ENCODE measurements around the gene SHISA8. TPM values are rescaled to one million over a fixed set of nuclear protein-coding genes. Genes with fewer than 3 reads are reported as not detected.

The SHISA8 gene
- total and polyA plus RNA-seq, 2 of the 13 experiments (the other 11 are each of a cell fraction or from before 2014, with no cell fraction given): not detected

- TF ChIP-seq, protein P1, sequence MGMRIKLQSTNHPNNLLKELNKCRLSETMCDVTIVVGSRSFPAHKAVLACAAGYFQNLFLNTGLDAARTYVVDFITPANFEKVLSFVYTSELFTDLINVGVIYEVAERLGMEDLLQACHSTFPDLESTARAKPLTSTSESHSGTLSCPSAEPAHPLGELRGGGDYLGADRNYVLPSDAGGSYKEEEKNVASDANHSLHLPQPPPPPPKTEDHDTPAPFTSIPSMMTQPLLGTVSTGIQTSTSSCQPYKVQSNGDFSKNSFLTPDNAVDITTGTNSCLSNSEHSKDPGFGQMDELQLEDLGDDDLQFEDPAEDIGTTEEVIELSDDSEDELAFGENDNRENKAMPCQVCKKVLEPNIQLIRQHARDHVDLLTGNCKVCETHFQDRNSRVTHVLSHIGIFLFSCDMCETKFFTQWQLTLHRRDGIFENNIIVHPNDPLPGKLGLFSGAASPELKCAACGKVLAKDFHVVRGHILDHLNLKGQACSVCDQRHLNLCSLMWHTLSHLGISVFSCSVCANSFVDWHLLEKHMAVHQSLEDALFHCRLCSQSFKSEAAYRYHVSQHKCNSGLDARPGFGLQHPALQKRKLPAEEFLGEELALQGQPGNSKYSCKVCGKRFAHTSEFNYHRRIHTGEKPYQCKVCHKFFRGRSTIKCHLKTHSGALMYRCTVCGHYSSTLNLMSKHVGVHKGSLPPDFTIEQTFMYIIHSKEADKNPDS (CRISPR knock-in tag; IDR thresholded peaks at IDR 0.05): no peak
- TF ChIP-seq ZNF780A (CRISPR knock-in tag; IDR thresholded peaks at IDR 0.05) (no peak), ZNF550 (CRISPR knock-in tag; IDR thresholded peaks at IDR 0.05; ENCODE audit: borderline replicate concordance) (no peak), NR1H2 (CRISPR knock-in tag; IDR thresholded peaks at IDR 0.05; ENCODE audit: borderline replicate concordance, low read depth) (no peak), ZSCAN31 (CRISPR knock-in tag; IDR thresholded peaks at IDR 0.05; ENCODE audit: low read depth) (no peak), ZNF20 (CRISPR knock-in tag; IDR thresholded peaks at IDR 0.05) (no peak), ATF7 (IDR thresholded peaks at IDR 0.05) (no peak), ATF7 (CRISPR knock-in tag; IDR thresholded peaks at IDR 0.05) (no peak), ZNF234 (CRISPR knock-in tag; conservative IDR thresholded peaks at IDR 0.05) (no peak), ARNTL (CRISPR knock-in tag; IDR thresholded peaks at IDR 0.05) (no peak), ZNF124 (CRISPR knock-in tag; IDR thresholded peaks at IDR 0.05) (no peak), CAMTA2 (CRISPR knock-in tag; IDR thresholded peaks at IDR 0.05; ENCODE audit: borderline replicate concordance) (no peak)
These were observed 5.4 kb downstream of the SHISA8 start (continued) for GRCh38 chr22:41909310-41910049.

Measured in HepG2 (cell line).